GM06990 (cell line): ENCODE results near the gene PACRG.

Experiments
- DNase-seq: peaks from one replicate; pipeline ENCODE4 v3.0.0-alpha.2; 2011; ENCODE audit not compliant: insufficient read length; ENCODE audit errors: extremely low read depth
- H3K27me3 ChIP-seq: replicated peaks from 2 replicates; pipeline ENCODE4 v1.6.0; 2011; ENCODE audit warnings: low read length; ENCODE audit not compliant: control insufficient read depth, insufficient read depth
- H3K36me3 ChIP-seq: 2 replicates; pipeline ENCODE4 v1.5.1; 2011; ENCODE audit warnings: low read length; ENCODE audit not compliant: control insufficient read depth, insufficient read depth
- H3K4me3 ChIP-seq: replicated peaks from 2 replicates; pipeline ENCODE4 v1.5.1; 2011; ENCODE audit warnings: low read depth, mild to moderate bottlenecking, control low read depth, low read length
- TF ChIP-seq, protein P1 (sequence below): IDR thresholded peaks from 2 replicates; pipeline ENCODE4 v1.5.1; 2011; ENCODE audit warnings: low read length, control low read depth, mild to moderate bottlenecking, inconsistent platforms; ENCODE audit not compliant: insufficient read depth, poor library complexity, severe bottlenecking

The PACRG gene

GRCh38 chr6:163296835-163297519, 569.2 kb downstream of the PACRG start:
- TF ChIP-seq, protein P1, sequence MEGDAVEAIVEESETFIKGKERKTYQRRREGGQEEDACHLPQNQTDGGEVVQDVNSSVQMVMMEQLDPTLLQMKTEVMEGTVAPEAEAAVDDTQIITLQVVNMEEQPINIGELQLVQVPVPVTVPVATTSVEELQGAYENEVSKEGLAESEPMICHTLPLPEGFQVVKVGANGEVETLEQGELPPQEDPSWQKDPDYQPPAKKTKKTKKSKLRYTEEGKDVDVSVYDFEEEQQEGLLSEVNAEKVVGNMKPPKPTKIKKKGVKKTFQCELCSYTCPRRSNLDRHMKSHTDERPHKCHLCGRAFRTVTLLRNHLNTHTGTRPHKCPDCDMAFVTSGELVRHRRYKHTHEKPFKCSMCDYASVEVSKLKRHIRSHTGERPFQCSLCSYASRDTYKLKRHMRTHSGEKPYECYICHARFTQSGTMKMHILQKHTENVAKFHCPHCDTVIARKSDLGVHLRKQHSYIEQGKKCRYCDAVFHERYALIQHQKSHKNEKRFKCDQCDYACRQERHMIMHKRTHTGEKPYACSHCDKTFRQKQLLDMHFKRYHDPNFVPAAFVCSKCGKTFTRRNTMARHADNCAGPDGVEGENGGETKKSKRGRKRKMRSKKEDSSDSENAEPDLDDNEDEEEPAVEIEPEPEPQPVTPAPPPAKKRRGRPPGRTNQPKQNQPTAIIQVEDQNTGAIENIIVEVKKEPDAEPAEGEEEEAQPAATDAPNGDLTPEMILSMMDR: no peak
- no peaks in the 10 kb centered on the region for H3K36me3 ChIP-seq
- no peak for DNase-seq
- no peak overlapping the region for H3K4me3 ChIP-seq
- H3K27me3 ChIP-seq: no peaks in the 10 kb centered on the region

DNA sequence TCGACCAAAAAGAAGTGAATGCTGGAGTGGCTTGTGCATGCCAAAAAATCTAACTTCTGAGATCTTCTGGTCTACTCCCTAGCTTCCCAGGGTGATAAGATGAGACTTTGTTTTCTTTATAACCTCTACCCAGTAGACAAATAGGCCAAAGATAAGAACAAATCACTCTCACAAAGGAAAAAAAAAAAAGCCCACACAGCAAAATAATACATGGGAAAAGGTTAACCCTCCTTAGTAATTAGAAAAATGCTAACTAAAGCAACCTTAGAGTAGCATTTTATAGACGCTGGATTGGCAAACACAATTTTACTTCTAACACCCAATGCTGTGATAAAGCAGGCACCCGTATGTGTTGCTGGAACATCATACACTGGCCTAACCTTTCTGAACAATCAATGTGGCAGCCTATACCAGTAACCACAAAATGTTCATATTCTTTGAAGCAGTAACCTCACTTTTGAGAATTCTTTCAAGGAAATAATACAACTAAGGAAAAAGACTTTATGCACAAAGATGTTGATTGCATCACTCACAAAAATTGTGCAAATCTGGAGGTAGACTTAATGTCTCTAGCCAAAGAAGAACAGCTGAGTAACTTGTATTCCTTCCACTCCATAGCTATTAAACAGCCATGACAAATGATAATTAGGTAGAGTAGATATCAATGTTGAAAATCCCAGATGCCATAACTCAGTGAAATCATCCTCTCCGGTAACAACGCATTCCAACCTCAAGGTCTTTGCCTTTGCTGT, 570.5 kb downstream of the PACRG start:
- Histone ChIP-seq H3K36me3 (no peaks in the 10 kb centered on the region), H3K4me3 (no peak overlapping the region), H3K27me3 (no peaks in the 10 kb centered on the region)
- TF ChIP-seq, protein P1: no peak
- DNase-seq: no peak

DNA sequence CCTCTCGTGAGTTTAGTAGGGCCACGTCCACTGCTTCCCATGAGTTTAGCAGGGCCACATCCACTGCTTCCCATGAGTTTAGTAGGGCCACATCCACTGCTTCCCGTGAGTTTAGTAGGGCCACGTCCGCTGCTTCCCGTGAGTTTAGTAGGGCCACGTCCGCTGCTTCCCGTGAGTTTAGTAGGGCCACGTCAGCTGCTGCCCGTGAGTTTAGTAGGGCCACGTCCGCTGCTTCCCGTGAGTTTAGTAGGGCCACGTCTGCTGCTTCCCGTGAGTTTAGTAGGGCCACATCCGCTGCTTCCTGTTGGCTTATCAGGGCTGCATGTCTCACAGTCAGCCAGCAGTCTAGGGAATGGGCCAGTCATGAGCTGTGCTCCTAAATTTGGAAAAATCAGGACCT, 573.1 kb downstream of the PACRG start:
- H3K27me3 ChIP-seq: no peaks in the 10 kb centered on the region

GRCh38 chr6:163301726-163302635, 574.2 kb downstream of the PACRG start:
- TF ChIP-seq, protein P1: no peak
- H3K4me3 ChIP-seq: no peak overlapping the region
- H3K36me3 ChIP-seq: no peaks in the 10 kb centered on the region
- no peak for DNase-seq
- no peaks in the 10 kb centered on the region for H3K27me3 ChIP-seq

More for the DNA sequence above, 573.1 kb downstream of the PACRG start:
- Histone ChIP-seq H3K36me3 (no peaks in the 10 kb centered on the region), H3K4me3 (no peak overlapping the region)
- DNase-seq: no peak
- TF ChIP-seq, protein P1: no peak

- Histone ChIP-seq H3K4me3 (no peak overlapping the region), H3K27me3 (no peaks in the 10 kb centered on the region), H3K36me3 (no peaks in the 10 kb centered on the region)
- DNase-seq: no peak
- TF ChIP-seq, protein P1: no peak
These were observed 575.0 kb downstream of the PACRG start for GRCh38 chr6:163302747-163303146.
